SK-N-SH treated with all-trans-retinoic acid at 6 μM for 48 hours (cell line): ENCODE measurements around the gene ARHGEF37.

ENCODE experiments used
- TOX ChIP-seq: fragments of 250-450 bp; sonication (Bioruptor Pico); IDR thresholded peaks from 2 replicates; pipeline ENCODE4 v1.8.0; 2021; ENCODE audit warnings: mild to moderate bottlenecking, moderate library complexity, borderline replicate concordance
- ZFP3 ChIP-seq: fragments of 250-450 bp; sonication (Bioruptor Pico); IDR thresholded peaks from 2 replicates; pipeline ENCODE4 v1.5.0; 2020; ENCODE audit warnings: mild to moderate bottlenecking, moderate library complexity
- ZNF8 ChIP-seq: fragments of 450-650 bp; formaldehyde crosslinking; IDR thresholded peaks from 2 replicates; pipeline ENCODE4 v1.5.0; 2020; ENCODE audit warnings: mild to moderate bottlenecking, moderate library complexity

- TF ChIP-seq ZFP3 (no peak), ZNF8 (CRISPR knock-in tag) (no peak), TOX (CRISPR knock-in tag) (no peak)
These were observed 30.0 kb downstream of the ARHGEF37 start for GRCh38 chr5:149611326-149611725.
